ENCODE data around the gene EMILIN3. TPM values are rescaled to one million over a fixed set of nuclear protein-coding genes. Genes with fewer than 3 reads are reported as not detected.

The EMILIN3 gene
- 0.34 to 0.73 TPM (median 0.57 TPM) in 5 replicates for total RNA-seq (2022; extraction: Qiagen RNA extraction)

GRCh38 chr20:41366546-41367392, at the start of gene EMILIN3:
Gene EMILIN3, minus strand, starts transcription at chr20:41366818. Its CDS starts 184 bp downstream, at chr20:41366634.

GRCh38 chr20:41340327-41341055, 26.1 kb downstream of the EMILIN3 start, which contains the start of gene LPIN3:
Gene LPIN3, plus strand, starts transcription at chr20:41340821. Its CDS starts 4,983 bp downstream, at chr20:41345804.

GRCh38 chr20:41317546-41318270, 48.9 kb downstream of the EMILIN3 start, which contains the start of gene ZHX3:
Gene ZHX3, minus strand, starts transcription at chr20:41317731. Its CDS starts 112,815 bp downstream, at chr20:41204916.

Other genes with a start within 250 kb of the EMILIN3 start
- gene PLCG1, start 229.3 kb downstream of the EMILIN3 start, total RNA-seq (2022; extraction: Qiagen RNA extraction), result 34.0 to 60.6 TPM (median 41.0 TPM) in 5 replicates
- 4.5 to 7.7 TPM (median 6.8 TPM) in 5 replicates for gene ZHX3, start 49.1 kb downstream of the EMILIN3 start, total RNA-seq (2022; extraction: Qiagen RNA extraction)
- 12.0 to 16.3 TPM (median 12.9 TPM) in 5 replicates for gene LPIN3, start 26.0 kb downstream of the EMILIN3 start, total RNA-seq (2022; extraction: Qiagen RNA extraction)